ENCODE measurements around the gene PCCB.
"Not testable (repeated sequence)": the region's sequence is repeated elsewhere in the genome, so short reads cannot be mapped to it uniquely, and the experiment has no call there.

PCCB gene

GRCh38 chr3:136250059-136250902, at the start of gene PCCB:
TSS of gene PCCB (plus strand) at chr3:136250340. CDS start at chr3:136250376, 36 bp downstream.
- peak within 1 kb of the TSS; percentile 73 for H3K4me3 ChIP-seq (ENCODE audit: low read depth, low read length)
- peak; percentile 70 for TF ChIP-seq CTCF (IDR thresholded peaks at IDR 0.05; ENCODE audit: low read depth, low read length)

- no peak overlapping the region for H3K4me3 ChIP-seq (ENCODE audit: low read depth, low read length)
- TF ChIP-seq CTCF (IDR thresholded peaks at IDR 0.05; ENCODE audit: low read depth, low read length): no peak
Observed at GRCh38 chr3:136207489-136208115, 42.5 kb upstream of the PCCB start.

- no peak overlapping the region for H3K4me3 ChIP-seq (ENCODE audit: low read depth, low read length)
- no peak for TF ChIP-seq CTCF (IDR thresholded peaks at IDR 0.05; ENCODE audit: low read depth, low read length)
Observed at GRCh38 chr3:136209921-136210320, 40.2 kb upstream of the PCCB start.

- TF ChIP-seq CTCF (IDR thresholded peaks at IDR 0.05; ENCODE audit: low read depth, low read length): no peak
Observed at GRCh38 chr3:136211547-136211946, 38.6 kb upstream of the PCCB start.

GRCh38 chr3:136222746-136223145, 27.4 kb upstream of the PCCB start:
- not testable (repeated sequence) for H3K4me3 ChIP-seq (ENCODE audit: low read depth, low read length)

More at GRCh38 chr3:136211547-136211946, 38.6 kb upstream of the PCCB start:
- H3K4me3 ChIP-seq (ENCODE audit: low read depth, low read length): no peak overlapping the region

- no peak overlapping the region for H3K4me3 ChIP-seq (ENCODE audit: low read depth, low read length)
Observed at GRCh38 chr3:136232413-136232812, 17.7 kb upstream of the PCCB start.

GRCh38 chr3:136235545-136235944, 14.6 kb upstream of the PCCB start:
- no peak for TF ChIP-seq CTCF (IDR thresholded peaks at IDR 0.05; ENCODE audit: low read depth, low read length)
- no peak overlapping the region for H3K4me3 ChIP-seq (ENCODE audit: low read depth, low read length)

More at GRCh38 chr3:136232413-136232812, 17.7 kb upstream of the PCCB start:
- TF ChIP-seq CTCF (IDR thresholded peaks at IDR 0.05; ENCODE audit: low read depth, low read length): no peak

Measured in WI38 (cell line).